GM12865 (cell line): ENCODE data around the gene RTN3.
"Not testable (repeated sequence)": the region's sequence is repeated elsewhere in the genome, so short reads cannot be mapped to it uniquely, and the experiment has no call there.

ENCODE experiments used
- DNase-seq: peaks from one replicate; pipeline ENCODE4 v3.0.0; 2010; ENCODE audit warnings: low read depth
- H3K4me3 ChIP-seq: 2 replicates; pipeline ENCODE4 v1.5.1; 2011; ENCODE audit warnings: mild to moderate bottlenecking, low read depth, low read length, control low read depth
- CTCF ChIP-seq: IDR thresholded peaks from 2 replicates; pipeline ENCODE4 v1.5.1; 2011; ENCODE audit warnings: low read length, control low read depth, low read depth, inconsistent platforms; ENCODE audit not compliant: insufficient read depth; ENCODE audit errors: missing control alignments

RTN3 gene

GRCh38 chr11:63681321-63682065, at the start of gene RTN3:
Gene RTN3 (plus strand): TSS chr11:63681500. CDS start chr11:63681637, 137 bp downstream.
- DNase-seq = peak; percentile 99
- peak within 1 kb of the TSS; percentile 92 for H3K4me3 ChIP-seq
- peak; percentile 9 for TF ChIP-seq CTCF

GRCh38 chr11:63635762-63636465, 45.4 kb upstream of the RTN3 start:
- no peak overlapping the region for H3K4me3 ChIP-seq
- TF ChIP-seq CTCF = peak; percentile 76
- DNase-seq = peak; percentile 73

GRCh38 chr11:63638436-63638835, 42.9 kb upstream of the RTN3 start:
- not testable (repeated sequence) for H3K4me3 ChIP-seq, DNase-seq

- no peak for DNase-seq
- no peak for TF ChIP-seq CTCF
Observed at GRCh38 chr11:63639199-63639832, 42.0 kb upstream of the RTN3 start.

GRCh38 chr11:63641727-63642126, 39.6 kb upstream of the RTN3 start:
- H3K4me3 ChIP-seq = no peak overlapping the region
- no peak for DNase-seq
- TF ChIP-seq CTCF = no peak

More at GRCh38 chr11:63639199-63639832, 42.0 kb upstream of the RTN3 start:
- H3K4me3 ChIP-seq = no peak overlapping the region

GRCh38 chr11:63643205-63643604, 38.1 kb upstream of the RTN3 start:
- no peak for TF ChIP-seq CTCF
- no peak overlapping the region for H3K4me3 ChIP-seq
- no peak for DNase-seq

- no peak overlapping the region for H3K4me3 ChIP-seq
- no peak for TF ChIP-seq CTCF
- DNase-seq = no peak
Observed at GRCh38 chr11:63652671-63653070, 28.6 kb upstream of the RTN3 start.
